ENCODE measurements around the gene GCH1. TPM values are rescaled to one million over a fixed set of nuclear protein-coding genes. Genes with fewer than 3 reads are reported as not detected.

The GCH1 gene
- total RNA-seq, 4 donors from 2014 or later, result 9.5 to 24.1 (median 15.4) TPM

DNA sequence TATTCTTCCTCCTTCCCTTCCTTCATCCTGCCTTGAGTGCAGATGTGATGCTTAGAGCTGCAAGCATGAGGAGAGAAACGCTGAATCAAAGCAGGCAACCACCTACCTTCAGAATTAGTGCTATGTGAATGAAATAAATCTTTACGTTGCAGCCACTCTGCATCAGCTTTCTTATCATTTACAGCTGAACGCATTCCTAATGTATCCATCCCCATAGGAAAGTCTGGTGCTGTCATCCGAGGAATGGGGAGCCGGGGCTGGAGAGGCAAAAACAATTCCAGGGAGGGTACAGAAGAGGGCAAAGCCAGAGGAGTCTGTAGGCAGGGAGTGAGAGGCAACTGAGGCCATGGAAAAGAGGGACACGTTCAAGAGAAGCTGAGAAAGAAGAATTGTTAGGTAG is 90.0 kb downstream of the GCH1 start:
- 68 to 69% methylated on average over 6 of the region's 6 CpGs for WGBS, 2 donors
- no peak for DNase-seq (ENCODE audit: low spot score in 2 of 2)
- TF ChIP-seq, protein P1, sequence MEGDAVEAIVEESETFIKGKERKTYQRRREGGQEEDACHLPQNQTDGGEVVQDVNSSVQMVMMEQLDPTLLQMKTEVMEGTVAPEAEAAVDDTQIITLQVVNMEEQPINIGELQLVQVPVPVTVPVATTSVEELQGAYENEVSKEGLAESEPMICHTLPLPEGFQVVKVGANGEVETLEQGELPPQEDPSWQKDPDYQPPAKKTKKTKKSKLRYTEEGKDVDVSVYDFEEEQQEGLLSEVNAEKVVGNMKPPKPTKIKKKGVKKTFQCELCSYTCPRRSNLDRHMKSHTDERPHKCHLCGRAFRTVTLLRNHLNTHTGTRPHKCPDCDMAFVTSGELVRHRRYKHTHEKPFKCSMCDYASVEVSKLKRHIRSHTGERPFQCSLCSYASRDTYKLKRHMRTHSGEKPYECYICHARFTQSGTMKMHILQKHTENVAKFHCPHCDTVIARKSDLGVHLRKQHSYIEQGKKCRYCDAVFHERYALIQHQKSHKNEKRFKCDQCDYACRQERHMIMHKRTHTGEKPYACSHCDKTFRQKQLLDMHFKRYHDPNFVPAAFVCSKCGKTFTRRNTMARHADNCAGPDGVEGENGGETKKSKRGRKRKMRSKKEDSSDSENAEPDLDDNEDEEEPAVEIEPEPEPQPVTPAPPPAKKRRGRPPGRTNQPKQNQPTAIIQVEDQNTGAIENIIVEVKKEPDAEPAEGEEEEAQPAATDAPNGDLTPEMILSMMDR (IDR thresholded peaks at IDR 0.05), result no peak
- TF ChIP-seq POLR2A (IDR thresholded peaks at IDR 0.05), result no peak
- H3K4me3 ChIP-seq (ENCODE audit: low read depth, poor library complexity, severe bottlenecking), result no peak overlapping the region
- intact Hi-C loops (cut with DNase I; ENCODE audit: low total_unique reads), result no loop called here

DNA sequence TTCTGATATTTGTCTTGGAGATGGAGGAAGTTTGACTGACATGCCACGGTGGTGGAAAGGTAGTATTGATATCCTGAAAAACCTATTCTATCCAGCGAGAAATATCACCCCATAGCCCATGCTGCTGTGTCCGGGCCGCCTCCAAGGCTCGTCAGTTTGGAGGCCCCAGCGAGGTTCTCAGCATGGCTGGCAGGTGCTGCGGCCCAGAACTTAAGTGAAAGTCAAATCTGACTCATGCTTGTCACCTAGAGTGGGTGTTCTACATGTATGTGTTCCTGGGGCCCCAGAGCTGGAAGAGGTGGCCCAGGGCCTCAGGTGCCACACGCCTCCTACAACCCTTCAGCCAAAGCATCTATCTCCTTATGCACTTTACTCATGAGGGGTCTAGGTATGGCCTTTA is 92.9 kb downstream of the GCH1 start:
- TF ChIP-seq, protein P1 (IDR thresholded peaks at IDR 0.05), result no peak
- no peak for TF ChIP-seq POLR2A (IDR thresholded peaks at IDR 0.05)
- no peak overlapping the region for H3K4me3 ChIP-seq (ENCODE audit: low read depth, poor library complexity, severe bottlenecking)
- intact Hi-C loops (cut with DNase I; ENCODE audit: low total_unique reads), result no loop called here
- WGBS, 2 donors, result 91 to 94% methylated on average over 8 of the region's 8 CpGs
- DNase-seq (ENCODE audit: low spot score in 2 of 2), result no peak

DNA sequence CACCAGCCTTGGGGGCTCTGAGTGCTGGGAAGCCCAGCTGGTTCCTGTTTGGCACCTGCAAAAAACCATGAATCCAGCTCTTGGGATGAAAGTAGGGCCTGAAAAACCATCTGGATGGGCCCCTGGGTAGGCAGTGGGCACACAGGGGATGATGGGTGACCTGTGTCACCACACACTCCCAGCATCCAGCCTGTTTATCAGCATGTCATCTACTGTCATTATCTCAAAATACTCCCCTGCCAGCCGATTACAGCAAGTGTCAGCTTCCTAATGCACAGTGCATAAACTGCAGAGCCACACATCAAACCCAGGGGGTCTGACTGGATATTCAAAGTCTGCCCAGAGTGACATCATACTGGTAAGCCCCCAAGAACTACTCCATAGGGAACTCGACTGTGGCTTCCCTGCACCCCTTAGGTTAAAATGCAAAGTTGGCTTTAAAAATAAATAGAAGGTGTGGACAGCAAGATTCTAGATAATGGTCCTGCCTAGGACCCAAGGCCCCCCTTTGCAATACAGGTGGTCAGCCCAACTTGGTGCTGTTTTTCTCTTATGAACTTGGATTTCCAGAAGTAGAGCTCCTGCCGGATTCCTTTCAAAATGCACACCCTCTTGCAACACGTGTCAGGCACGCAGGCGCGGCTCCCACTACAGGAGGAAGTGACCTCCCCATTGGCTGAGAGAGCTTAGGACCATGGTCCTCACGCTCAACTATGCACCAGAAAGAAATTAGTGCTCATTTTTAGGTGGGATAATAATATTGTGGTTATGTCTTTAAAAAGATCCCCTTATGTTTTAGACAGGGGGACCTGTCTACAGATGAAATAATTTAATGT is 94.1 kb downstream of the GCH1 start:
- 77 to 79% methylated on average over 8 of the region's 8 CpGs for WGBS, 2 donors
- TF ChIP-seq, protein P1 (IDR thresholded peaks at IDR 0.05), result no peak
- no peak for TF ChIP-seq POLR2A (IDR thresholded peaks at IDR 0.05)
- no peak for DNase-seq (ENCODE audit: low spot score in 2 of 2)
- no peak overlapping the region for H3K4me3 ChIP-seq (ENCODE audit: low read depth, poor library complexity, severe bottlenecking)
- intact Hi-C loops (cut with DNase I; ENCODE audit: low total_unique reads), result no loop called here

DNA sequence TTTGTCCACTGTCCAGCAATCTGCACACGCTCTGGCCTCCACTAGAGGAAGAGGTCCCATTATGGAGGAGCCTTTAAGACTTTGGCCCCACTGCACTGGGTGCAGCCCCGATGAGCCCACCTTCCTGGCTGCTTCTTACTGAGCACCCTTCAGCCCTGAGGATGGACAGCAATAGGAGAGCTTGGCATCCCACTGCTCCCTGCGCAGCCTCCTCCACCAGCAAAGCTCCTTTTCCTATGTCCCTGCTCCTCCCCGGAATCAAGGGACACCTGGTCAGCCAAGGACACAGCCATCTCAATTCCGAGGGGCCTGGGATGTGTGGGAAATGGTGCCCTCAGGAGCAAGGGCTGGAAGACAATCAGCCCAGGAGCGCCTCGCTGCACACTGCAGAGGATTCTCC is 94.7 kb downstream of the GCH1 start:
- WGBS, 2 donors, result 88 to 89% methylated on average over 7 of the region's 7 CpGs
- DNase-seq (ENCODE audit: low spot score in 2 of 2), result no peak
- TF ChIP-seq POLR2A (IDR thresholded peaks at IDR 0.05), result no peak
- TF ChIP-seq, protein P1 (IDR thresholded peaks at IDR 0.05), result no peak
- intact Hi-C loops (cut with DNase I; ENCODE audit: low total_unique reads), result no loop called here
- no peak overlapping the region for H3K4me3 ChIP-seq (ENCODE audit: low read depth, poor library complexity, severe bottlenecking)

DNA sequence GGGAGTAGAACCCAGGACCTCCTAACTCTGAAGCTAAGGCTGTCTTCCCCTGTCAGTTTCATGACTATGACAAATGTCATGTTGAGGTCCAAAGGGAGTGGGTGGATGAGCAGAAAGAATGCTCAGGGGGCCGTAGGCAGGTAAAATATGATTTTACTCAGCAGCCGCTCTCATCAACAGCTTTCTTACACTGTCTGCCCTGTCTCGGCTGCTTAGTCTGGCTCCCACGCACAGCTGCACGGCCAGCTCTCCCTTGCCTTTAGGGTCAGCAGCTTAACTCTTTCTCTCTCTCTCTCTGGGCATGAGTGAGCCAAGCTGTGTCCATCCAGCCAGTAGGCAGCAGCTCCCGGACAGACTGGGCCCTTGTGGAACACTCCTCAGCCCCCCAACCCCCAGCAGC is 95.2 kb downstream of the GCH1 start:
- intact Hi-C loops (cut with DNase I; ENCODE audit: low total_unique reads), result no loop called here
- no peak overlapping the region for H3K4me3 ChIP-seq (ENCODE audit: low read depth, poor library complexity, severe bottlenecking)
- no peak for DNase-seq (ENCODE audit: low spot score in 2 of 2)
- TF ChIP-seq, protein P1 (IDR thresholded peaks at IDR 0.05), result no peak
- no peak for TF ChIP-seq POLR2A (IDR thresholded peaks at IDR 0.05)
- 85 to 90% methylated on average over 6 of the region's 6 CpGs for WGBS, 2 donors

DNA sequence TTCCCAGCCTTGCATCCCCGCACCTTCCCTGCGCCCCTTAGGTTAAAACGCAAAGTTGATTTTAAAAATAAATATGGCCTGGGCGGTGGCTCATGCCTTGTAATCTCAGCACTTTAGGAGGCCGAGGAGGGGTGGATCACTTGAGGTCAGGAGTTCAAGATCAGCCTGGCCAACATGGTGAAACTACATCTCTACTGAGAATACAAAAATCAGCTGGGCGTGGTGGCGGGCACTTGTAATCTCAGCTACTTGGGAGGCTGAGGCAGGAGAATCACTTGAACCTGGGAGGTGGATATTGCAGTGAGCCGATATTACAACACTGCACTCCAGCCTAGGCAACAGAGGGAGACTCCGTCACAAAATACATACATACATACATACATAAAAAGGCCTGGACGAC is 96.0 kb downstream of the GCH1 start:
- TF ChIP-seq, protein P1 (IDR thresholded peaks at IDR 0.05), result no peak
- TF ChIP-seq POLR2A (IDR thresholded peaks at IDR 0.05), result no peak
- no peak overlapping the region for H3K4me3 ChIP-seq (ENCODE audit: low read depth, poor library complexity, severe bottlenecking)
- 89 to 92% methylated on average over 10 of the region's 10 CpGs for WGBS, 2 donors
- DNase-seq (ENCODE audit: low spot score in 2 of 2), result no peak
- intact Hi-C loops (cut with DNase I; ENCODE audit: low total_unique reads), result no loop called here

Data from lower leg skin (tissue), 4 donors.